ENCODE data around the gene PEX11B. TPM values are rescaled to one million over a fixed set of nuclear protein-coding genes. Genes with fewer than 3 reads are reported as not detected.

The PEX11B gene
- polyA plus RNA-seq, 3 donors: 12.0 to 38.2 (median 37.9) TPM

- DNase-seq: no peak
- Histone ChIP-seq H3K27me3 (ENCODE audit: control insufficient read depth in 2 of 2, insufficient read depth in 2 of 2, low read length in 2 of 2) (peaks cover 6 to 29% of the 10 kb centered on the region in 2 donors), H3K4me1 (ENCODE audit: control insufficient read depth in 1 of 2, insufficient read depth in 2 of 2, low read length in 2 of 2) (peaks cover 42 to 51% of the 10 kb centered on the region in 2 donors), H4K20me1 (ENCODE audit: insufficient read depth, low read length) (no peaks in the 10 kb centered on the region), H3K9ac (ENCODE audit: insufficient read depth, low read length, poor library complexity, severe bottlenecking) (peak overlapping the region; percentile 74), H3K79me2 (ENCODE audit: insufficient read depth, low read length) (peaks cover 10% of the 10 kb centered on the region), H3K4me2 (replicated peaks; ENCODE audit: extremely low read depth, low read length, poor library complexity, severe bottlenecking) (peak overlapping the region; percentile 91), H3K27ac (ENCODE audit: low read depth in 1 of 2, low read length in 2 of 2) (peak overlapping the region in 1 of 2 donors; percentile 82), H2AFZ (ENCODE audit: insufficient read depth, low read depth, low read length, poor library complexity, severe bottlenecking) (peak overlapping the region; percentile 89), H3K9me3 (replicated peaks in 1 of 2; ENCODE audit: control insufficient read depth in 1 of 2, insufficient read depth in 1 of 2, low read length in 2 of 2) (peaks cover 0 to 4% of the 10 kb centered on the region in 2 donors), H3K36me3 (replicated peaks in 1 of 2; ENCODE audit: control insufficient read depth in 1 of 2, insufficient read depth in 2 of 2, low read length in 2 of 2) (peaks cover 0 to 7% of the 10 kb centered on the region in 2 donors), H3K4me3 (replicated peaks in 1 of 3; ENCODE audit: low read depth in 2 of 3, low read length in 3 of 3) (peak overlapping the region; percentile 55 to 89 (median 59))
- peaks cover 7 to 16% of the 10 kb centered on the region in 2 donors for H3K36me3 Mint-ChIP-seq
- peaks cover 25 to 32% (median 26%) of the 10 kb centered on the region in 3 donors for H3K27me3 Mint-ChIP-seq (ENCODE audit: low read depth in 3 of 3)
- peaks cover 0 to 16% (median 8%) of the 10 kb centered on the region in 7 donors for H3K9me3 Mint-ChIP-seq
- WGBS (ENCODE audit: insufficient coverage): no CpG with 5 or more reads among the region's 5 CpGs
- TF ChIP-seq, protein P1, sequence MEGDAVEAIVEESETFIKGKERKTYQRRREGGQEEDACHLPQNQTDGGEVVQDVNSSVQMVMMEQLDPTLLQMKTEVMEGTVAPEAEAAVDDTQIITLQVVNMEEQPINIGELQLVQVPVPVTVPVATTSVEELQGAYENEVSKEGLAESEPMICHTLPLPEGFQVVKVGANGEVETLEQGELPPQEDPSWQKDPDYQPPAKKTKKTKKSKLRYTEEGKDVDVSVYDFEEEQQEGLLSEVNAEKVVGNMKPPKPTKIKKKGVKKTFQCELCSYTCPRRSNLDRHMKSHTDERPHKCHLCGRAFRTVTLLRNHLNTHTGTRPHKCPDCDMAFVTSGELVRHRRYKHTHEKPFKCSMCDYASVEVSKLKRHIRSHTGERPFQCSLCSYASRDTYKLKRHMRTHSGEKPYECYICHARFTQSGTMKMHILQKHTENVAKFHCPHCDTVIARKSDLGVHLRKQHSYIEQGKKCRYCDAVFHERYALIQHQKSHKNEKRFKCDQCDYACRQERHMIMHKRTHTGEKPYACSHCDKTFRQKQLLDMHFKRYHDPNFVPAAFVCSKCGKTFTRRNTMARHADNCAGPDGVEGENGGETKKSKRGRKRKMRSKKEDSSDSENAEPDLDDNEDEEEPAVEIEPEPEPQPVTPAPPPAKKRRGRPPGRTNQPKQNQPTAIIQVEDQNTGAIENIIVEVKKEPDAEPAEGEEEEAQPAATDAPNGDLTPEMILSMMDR (IDR thresholded peaks at IDR 0.05): no peak
- intact Hi-C loops (cut with micrococcal nuclease): loop anchor here in 1 of 2 donors (5.0 to 10.0 kb wide), 2 partner anchors 37 to 100 kb away; no protein-coding TSS in a partner anchor
- peaks cover 47% of the 10 kb centered on the region for H3K4me1 Mint-ChIP-seq
- peak overlapping the region; percentile 94 to 96 for H3K4me3 Mint-ChIP-seq
- peak overlapping the region in 3 of 7 donors; percentile 84 to 96 (median 95) for H3K27ac Mint-ChIP-seq
Measured at GRCh38 chr1:145965119-145965744, 46.7 kb upstream of the PEX11B start.

DNA sequence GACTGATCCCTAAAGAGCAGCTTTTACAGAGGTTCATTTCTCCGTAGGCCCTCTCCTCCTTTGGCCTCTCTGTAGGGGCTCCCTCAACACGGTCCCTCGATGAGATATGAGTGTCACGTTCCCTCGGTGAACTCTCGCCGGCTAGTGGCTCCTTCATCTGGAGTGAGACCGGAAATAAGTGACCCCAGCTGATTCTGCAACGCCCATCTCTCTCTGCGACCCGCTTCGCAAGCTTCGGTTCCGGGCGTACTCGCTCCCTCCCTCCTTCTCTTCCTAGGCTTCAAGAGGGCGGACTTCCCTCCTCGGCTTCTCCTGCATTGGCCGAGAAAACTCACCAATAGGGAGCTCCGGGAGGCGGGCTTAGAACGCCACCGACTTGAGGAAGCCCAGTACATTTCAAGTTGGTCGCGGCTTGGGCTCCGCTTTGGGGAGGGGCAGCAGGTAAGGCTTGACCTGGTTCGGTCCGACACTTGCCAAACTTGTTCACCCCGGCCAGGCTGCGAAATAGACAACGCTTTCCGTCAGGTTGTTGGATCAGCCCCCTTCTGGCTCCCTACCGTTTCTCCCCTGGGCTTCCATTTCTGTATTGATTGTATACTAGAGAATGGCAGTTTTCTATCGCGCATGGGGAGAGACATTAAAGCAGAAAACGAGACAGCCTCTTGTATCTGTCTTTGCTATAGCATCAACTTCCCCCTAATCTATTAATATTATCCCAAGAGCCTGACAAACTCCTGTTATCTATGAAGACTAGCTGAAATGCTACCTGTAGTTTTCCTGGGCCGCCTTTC lies 46.0 kb upstream of the PEX11B start, which contains the start of the genes ANKRD34A and POLR3GL:
Gene ANKRD34A (minus strand): TSS at position 248 of the 791 bp plus-strand sequence. CDS start 2,816 bp downstream, outside the sequence.
Gene POLR3GL (plus strand): TSS at position 363 of the 791 bp plus-strand sequence. CDS start 10,176 bp downstream, outside the sequence.
- peak; percentile 83 to 92 (median 87) for DNase-seq
- H3K4me1 Mint-ChIP-seq: peaks cover 54% of the 10 kb centered on the region
- Histone ChIP-seq H3K4me1 (ENCODE audit: control insufficient read depth in 1 of 2, insufficient read depth in 2 of 2, low read length in 2 of 2) (peaks cover 49 to 58% of the 10 kb centered on the region in 2 donors), H3K79me2 (ENCODE audit: insufficient read depth, low read length) (peaks cover 10% of the 10 kb centered on the region), H3K27me3 (ENCODE audit: control insufficient read depth in 2 of 2, insufficient read depth in 2 of 2, low read length in 2 of 2) (peaks cover 6 to 31% of the 10 kb centered on the region in 2 donors), H4K20me1 (ENCODE audit: insufficient read depth, low read length) (peaks cover 3% of the 10 kb centered on the region), H3K36me3 (replicated peaks in 1 of 2; ENCODE audit: control insufficient read depth in 1 of 2, insufficient read depth in 2 of 2, low read length in 2 of 2) (peaks cover 0 to 7% of the 10 kb centered on the region in 2 donors), H2AFZ (ENCODE audit: insufficient read depth, low read depth, low read length, poor library complexity, severe bottlenecking) (peak within 1 kb of the TSS; percentile 89), H3K4me2 (replicated peaks; ENCODE audit: extremely low read depth, low read length, poor library complexity, severe bottlenecking) (peak within 1 kb of the TSS; percentile 91), H3K9ac (ENCODE audit: insufficient read depth, low read length, poor library complexity, severe bottlenecking) (peak within 1 kb of the TSS; percentile 74), H3K27ac (ENCODE audit: low read depth in 1 of 2, low read length in 2 of 2) (peak within 1 kb of the TSS; percentile 31 to 82), H3K4me3 (replicated peaks in 1 of 3; ENCODE audit: low read depth in 2 of 3, low read length in 3 of 3) (peak within 1 kb of the TSS; percentile 55 to 89 (median 59)), H3K9me3 (replicated peaks in 1 of 2; ENCODE audit: control insufficient read depth in 1 of 2, insufficient read depth in 1 of 2, low read length in 2 of 2) (peaks cover 0 to 4% of the 10 kb centered on the region in 2 donors)
- intact Hi-C loops (cut with micrococcal nuclease): loop anchor here (5.0 to 10.0 kb wide), 4 partner anchors 33 to 100 kb away; partner anchors contain the start of genes PEX11B (in 1 of the 2) and TXNIP (in 1 of the 2)
- TF ChIP-seq, protein P1 (IDR thresholded peaks at IDR 0.05): no peak
- H3K9me3 Mint-ChIP-seq: peaks cover 0 to 16% (median 8%) of the 10 kb centered on the region in 7 donors
- H3K36me3 Mint-ChIP-seq: peaks cover 7 to 16% of the 10 kb centered on the region in 2 donors
- WGBS (ENCODE audit: insufficient coverage): under 1% methylated on average over 27 of the region's 37 CpGs
- H3K27ac Mint-ChIP-seq: peak within 1 kb of the TSS; percentile 62 to 96 (median 88)
- peak within 1 kb of the TSS; percentile 94 to 96 for H3K4me3 Mint-ChIP-seq
- H3K27me3 Mint-ChIP-seq (ENCODE audit: low read depth in 3 of 3): peaks cover 29 to 34% (median 30%) of the 10 kb centered on the region in 3 donors

Data from CD14-positive monocyte (primary cell).